ENCODE results near the gene FILIP1.

Gene FILIP1

GRCh38 chr6:75278474-75279077, 215.0 kb downstream of the FILIP1 start:
- in situ Hi-C loops (cut with MboI; ENCODE audit: low sequenced_read_pairs), result no loop called here

DNA sequence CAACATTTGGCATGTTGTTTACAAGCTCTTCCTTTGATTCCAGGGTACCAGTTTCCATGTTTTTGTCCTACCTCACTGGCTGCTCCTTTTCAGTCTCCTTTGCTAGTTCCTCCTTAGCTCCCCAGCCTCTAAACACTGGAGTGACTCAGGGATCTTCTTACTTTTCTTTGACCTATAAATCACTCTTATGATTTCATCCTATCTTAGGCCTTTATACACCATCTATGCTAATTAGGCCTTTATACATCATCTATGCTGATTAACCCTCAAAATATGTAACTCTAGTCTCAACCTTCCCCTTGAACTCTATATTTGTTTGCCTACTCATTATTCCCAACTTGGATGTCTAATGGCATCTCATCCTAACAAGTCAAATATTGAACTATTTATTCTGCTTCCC, 218.5 kb downstream of the FILIP1 start:
- in situ Hi-C loops (cut with MboI; ENCODE audit: low sequenced_read_pairs), result no loop called here

GRCh38 chr6:75273009-75273408, 220.6 kb downstream of the FILIP1 start:
- in situ Hi-C loops (cut with MboI; ENCODE audit: low sequenced_read_pairs), result loop anchor here (25.0 kb wide), 1 partner anchor 264 kb away; no protein-coding TSS in a partner anchor

DNA sequence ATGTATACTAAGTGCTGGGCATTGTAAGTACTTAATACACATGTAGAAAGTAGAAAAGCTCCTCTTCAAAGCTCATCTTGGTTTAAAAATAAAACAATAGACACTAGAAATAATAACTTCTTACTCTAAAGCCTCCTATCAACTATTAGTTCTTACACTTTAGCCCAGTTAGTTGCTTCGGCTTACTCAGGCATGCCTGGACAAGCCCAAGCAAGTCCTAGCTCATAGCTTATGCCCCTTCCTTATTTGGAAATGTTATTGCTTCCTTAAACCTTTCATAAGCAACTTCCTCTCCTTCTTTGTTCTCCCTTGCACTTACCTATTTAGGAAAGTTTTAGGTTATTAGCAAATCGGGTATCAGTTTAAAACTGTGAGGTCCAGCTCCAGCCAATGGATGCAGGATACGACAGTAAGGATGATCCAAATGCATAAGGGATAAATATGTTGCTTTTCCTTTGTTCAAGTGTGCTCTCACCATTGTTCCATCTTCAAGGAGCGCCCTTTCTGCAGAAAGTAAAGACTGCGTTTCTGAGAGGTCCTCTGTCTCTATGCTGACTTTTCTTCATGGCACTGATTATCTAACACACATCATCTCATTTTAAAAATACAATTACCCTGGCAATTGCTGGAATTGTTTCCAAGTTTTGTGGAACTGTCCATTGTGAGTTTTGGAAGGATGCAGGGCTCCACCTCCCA, 221.3 kb downstream of the FILIP1 start:
- in situ Hi-C loops (cut with MboI; ENCODE audit: low sequenced_read_pairs), result loop anchor here (25.0 kb wide), 1 partner anchor 265 kb away; no protein-coding TSS in a partner anchor

GRCh38 chr6:75268988-75269354, 224.6 kb downstream of the FILIP1 start:
- in situ Hi-C loops (cut with MboI; ENCODE audit: low sequenced_read_pairs), result loop anchor here (25.0 kb wide), 1 partner anchor 268 kb away; no protein-coding TSS in a partner anchor

- in situ Hi-C loops (cut with MboI; ENCODE audit: low sequenced_read_pairs), result loop anchor here (25.0 kb wide), 1 partner anchor 269 kb away; no protein-coding TSS in a partner anchor
Measured at GRCh38 chr6:75268121-75268987, 225.2 kb downstream of the FILIP1 start.

DNA sequence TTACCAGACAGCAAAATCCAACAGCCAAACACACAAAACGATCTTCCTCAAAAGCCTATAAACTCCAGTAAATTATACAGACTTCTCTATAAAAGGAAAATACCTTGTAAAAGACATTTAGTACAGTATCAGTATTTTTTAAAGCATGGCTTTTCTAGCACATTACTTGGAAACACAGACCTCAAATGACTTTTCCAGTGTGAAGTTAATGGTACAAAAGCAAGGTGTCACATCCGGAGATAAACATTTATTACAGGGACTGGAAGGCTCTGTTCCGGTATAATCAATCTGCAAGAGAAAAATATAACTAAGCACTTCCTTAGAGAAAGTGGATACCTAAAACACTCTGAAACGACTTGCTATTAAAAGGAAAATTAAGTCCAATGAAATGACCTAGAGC, 226.1 kb downstream of the FILIP1 start:
- in situ Hi-C loops (cut with MboI; ENCODE audit: low sequenced_read_pairs), result loop anchor here (25.0 kb wide), 1 partner anchor 270 kb away; no protein-coding TSS in a partner anchor

DNA sequence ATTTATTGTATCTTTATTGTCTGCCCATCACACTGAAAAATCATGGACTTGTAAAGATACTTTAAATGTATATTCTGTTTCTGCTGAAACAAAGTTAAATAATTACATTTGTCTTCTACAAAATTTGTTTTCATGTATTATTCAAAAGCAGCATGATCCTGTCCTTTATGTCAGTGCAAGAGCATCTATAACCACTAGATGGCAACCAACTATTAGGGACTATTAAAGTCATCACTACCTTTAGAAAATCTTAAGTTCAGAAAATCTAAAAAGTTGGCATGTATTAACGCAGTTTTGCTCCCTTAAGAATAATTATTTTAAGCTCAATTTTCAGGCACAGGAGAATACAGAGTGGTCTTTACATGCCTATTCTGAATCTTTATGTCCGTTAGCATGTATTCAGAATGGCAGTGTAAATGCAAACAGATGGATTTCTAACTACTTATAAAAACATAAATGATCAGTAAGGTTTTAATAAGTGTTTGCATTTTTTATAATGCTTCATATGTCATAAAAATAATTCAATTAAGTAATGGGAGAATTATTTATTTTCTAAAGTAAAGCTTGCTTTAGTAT, 226.8 kb downstream of the FILIP1 start:
- in situ Hi-C loops (cut with MboI; ENCODE audit: low sequenced_read_pairs), result loop anchor here (25.0 kb wide), 1 partner anchor 270 kb away; no protein-coding TSS in a partner anchor

- in situ Hi-C loops (cut with MboI; ENCODE audit: low sequenced_read_pairs), result loop anchor here (25.0 kb wide), 1 partner anchor 274 kb away; no protein-coding TSS in a partner anchor
Measured at GRCh38 chr6:75263401-75263750, 230.2 kb downstream of the FILIP1 start.

GRCh38 chr6:75262716-75263400, 230.7 kb downstream of the FILIP1 start:
- in situ Hi-C loops (cut with MboI; ENCODE audit: low sequenced_read_pairs), result loop anchor here (25.0 kb wide), 1 partner anchor 274 kb away; no protein-coding TSS in a partner anchor

GRCh38 chr6:75261299-75261698, 232.3 kb downstream of the FILIP1 start:
- in situ Hi-C loops (cut with MboI; ENCODE audit: low sequenced_read_pairs), result loop anchor here (25.0 kb wide), 1 partner anchor 276 kb away; no protein-coding TSS in a partner anchor

- in situ Hi-C loops (cut with MboI; ENCODE audit: low sequenced_read_pairs), result loop anchor here (25.0 kb wide), 1 partner anchor 280 kb away; no protein-coding TSS in a partner anchor
Measured at GRCh38 chr6:75257343-75258087, 236.1 kb downstream of the FILIP1 start.

DNA sequence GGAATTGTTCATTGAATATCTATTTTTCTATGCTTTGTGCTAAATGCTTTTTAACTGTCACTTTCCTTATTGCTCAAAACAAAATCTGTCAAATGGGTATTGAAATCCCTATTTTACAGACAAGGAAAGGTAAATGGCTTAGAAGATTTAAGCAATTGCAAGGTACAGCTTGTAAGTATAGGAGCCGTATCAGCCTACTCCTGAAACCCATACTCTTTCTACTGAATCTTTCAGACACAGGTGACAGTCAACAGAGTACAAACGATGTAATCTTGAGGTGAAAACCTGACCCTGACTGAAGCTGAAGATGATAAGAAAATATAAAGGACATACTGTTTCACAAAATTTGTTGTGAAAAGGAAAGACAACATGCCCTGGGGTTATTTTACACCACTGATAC, 243.0 kb downstream of the FILIP1 start:
- in situ Hi-C loops (cut with MboI; ENCODE audit: low sequenced_read_pairs), result loop anchor here (25.0 kb wide), 1 partner anchor 287 kb away; no protein-coding TSS in a partner anchor

- in situ Hi-C loops (cut with MboI; ENCODE audit: low sequenced_read_pairs), result loop anchor here (25.0 kb wide), 1 partner anchor 287 kb away; no protein-coding TSS in a partner anchor
Measured at GRCh38 chr6:75249837-75250236, 243.8 kb downstream of the FILIP1 start.

GRCh38 chr6:75246386-75246785, 247.2 kb downstream of the FILIP1 start:
- in situ Hi-C loops (cut with MboI; ENCODE audit: low sequenced_read_pairs), result no loop called here

DNA sequence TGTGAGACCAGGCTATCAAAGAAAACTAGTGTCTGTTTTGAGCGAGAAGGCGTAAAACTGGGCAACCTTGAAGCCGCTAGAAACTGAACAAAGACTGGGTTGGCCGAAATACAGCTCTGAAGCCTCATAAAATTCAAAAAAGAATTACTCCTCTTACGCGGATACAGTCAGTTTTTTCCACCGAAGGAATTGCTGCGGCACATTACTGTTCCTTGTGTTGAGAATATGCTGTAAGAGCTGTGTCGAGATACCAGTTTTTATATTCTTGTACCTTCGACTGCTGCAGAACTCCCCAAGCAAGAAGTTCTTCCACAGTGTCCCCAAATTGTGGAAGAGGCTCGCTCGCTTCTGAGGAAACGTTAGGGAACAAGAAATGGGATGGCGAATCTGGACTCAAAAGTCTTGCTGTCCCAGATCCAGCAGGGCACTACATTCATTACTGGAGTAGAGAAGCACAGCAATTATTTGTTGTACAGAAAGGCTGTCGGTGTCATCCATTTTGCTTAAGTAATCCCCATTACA, 249.5 kb downstream of the FILIP1 start:
- in situ Hi-C loops (cut with MboI; ENCODE audit: low sequenced_read_pairs), result no loop called here

DNA sequence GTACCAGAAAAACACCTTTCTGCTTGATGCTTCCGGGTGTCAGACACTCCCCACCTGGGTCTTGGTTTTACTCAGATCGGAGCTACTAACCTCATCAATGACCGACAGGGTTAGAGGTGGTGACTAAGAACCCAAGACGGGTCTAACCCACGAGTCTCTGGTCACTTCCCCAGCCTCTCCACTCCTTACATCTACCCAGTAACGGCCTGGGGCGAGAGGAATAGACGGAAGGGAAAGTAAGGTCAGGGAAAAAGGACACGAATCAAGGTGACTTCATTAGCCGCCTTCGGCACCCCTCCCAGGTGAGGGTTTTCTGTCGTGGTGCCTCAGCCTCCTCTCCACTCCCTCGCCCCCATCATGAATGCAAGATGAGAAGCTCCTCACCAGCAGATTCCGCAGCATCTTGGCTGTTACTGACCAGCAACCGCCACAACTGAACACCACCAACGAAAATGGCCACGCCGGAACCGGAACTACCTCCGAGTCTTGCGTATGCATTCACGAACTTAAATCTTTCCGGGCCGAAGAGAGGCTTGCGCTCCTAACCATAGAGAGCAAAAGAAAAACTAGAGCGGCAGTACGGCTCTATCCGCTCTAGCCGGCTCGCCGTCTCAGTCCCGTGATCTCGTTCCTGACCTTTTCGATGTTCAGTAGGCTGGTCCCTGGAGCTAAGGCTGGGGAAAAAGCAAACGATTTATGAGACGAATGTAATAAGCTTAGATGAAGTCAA, 250.1 kb downstream of the FILIP1 start, which contains the start of gene COX7A2:
Gene COX7A2, minus strand, starts transcription at position 469 of the 730 bp plus-strand sequence. Its CDS starts 67 bp downstream, at position 402.
- in situ Hi-C loops (cut with MboI; ENCODE audit: low sequenced_read_pairs), result no loop called here

All from HL-60/S4 treated with retinoic acid at 250 ng/mL for 4 days and 3 days (cell line).